ENCODE measurements around the gene GCAT. TPM values are rescaled to one million over a fixed set of nuclear protein-coding genes. Genes with fewer than 3 reads are reported as not detected.

GCAT gene
- total RNA-seq, 2 donors from 2014 or later = 3.9 to 42.5 TPM

DNA sequence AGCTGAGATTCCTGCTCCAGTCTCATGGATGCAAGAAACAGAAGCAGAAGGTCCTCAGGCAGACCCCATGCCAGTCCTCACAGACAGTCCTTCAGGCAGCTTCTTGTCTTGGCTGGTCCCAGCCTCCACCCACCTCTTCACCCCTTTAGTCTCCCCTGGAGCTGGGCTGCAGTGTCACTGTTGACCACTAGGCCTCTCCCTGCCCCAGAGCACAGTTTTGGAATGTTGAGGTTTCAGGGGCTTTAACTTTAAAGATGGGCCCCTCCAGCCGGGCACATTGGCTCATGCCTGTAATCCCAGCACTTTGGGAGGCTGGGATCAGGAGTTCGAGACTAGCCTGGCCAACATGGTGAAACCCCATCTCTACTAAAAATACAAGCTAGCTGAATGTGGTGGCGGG is 39.5 kb upstream of the GCAT start:
- TF ChIP-seq, protein P1, sequence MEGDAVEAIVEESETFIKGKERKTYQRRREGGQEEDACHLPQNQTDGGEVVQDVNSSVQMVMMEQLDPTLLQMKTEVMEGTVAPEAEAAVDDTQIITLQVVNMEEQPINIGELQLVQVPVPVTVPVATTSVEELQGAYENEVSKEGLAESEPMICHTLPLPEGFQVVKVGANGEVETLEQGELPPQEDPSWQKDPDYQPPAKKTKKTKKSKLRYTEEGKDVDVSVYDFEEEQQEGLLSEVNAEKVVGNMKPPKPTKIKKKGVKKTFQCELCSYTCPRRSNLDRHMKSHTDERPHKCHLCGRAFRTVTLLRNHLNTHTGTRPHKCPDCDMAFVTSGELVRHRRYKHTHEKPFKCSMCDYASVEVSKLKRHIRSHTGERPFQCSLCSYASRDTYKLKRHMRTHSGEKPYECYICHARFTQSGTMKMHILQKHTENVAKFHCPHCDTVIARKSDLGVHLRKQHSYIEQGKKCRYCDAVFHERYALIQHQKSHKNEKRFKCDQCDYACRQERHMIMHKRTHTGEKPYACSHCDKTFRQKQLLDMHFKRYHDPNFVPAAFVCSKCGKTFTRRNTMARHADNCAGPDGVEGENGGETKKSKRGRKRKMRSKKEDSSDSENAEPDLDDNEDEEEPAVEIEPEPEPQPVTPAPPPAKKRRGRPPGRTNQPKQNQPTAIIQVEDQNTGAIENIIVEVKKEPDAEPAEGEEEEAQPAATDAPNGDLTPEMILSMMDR (IDR thresholded peaks at IDR 0.05) = no peak
- no peak overlapping the region for H3K4me3 ChIP-seq
- DNase-seq (ENCODE audit: low spot score) = no peak
- no peak for ATAC-seq (ENCODE audit: insufficient number of reproducible peaks, low FRiP score, low read depth)
- H3K4me1 ChIP-seq (ENCODE audit: control insufficient read depth in 1 of 2, low read depth in 2 of 2) = peaks cover 0 to 10% of the 10 kb centered on the region in 2 donors
- peaks cover 49% of the 10 kb centered on the region for H3K36me3 ChIP-seq
- no peak overlapping the region for H3K27ac ChIP-seq
- no peaks in the 10 kb centered on the region for H3K27me3 ChIP-seq (replicated peaks; ENCODE audit: insufficient read depth)
- no peaks in the 10 kb centered on the region for H3K9me3 ChIP-seq

DNA sequence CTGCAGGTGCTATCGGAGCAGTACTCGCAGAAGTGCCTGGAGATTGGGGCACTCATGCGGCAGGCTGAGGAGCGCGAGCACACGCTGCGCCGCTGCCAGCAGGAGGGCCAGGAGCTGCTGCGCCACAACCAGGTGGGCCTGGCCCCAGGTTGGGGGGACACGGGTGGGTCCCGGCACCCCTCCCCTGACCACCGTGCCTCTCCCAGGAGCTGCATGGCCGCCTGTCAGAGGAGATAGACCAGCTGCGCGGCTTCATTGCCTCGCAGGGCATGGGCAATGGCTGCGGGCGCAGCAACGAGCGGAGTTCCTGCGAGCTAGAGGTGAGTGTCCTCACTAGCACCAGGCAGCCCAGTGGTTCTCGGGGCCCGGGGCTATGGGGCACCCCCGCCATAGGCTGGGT is 38.7 kb upstream of the GCAT start:
- no peaks in the 10 kb centered on the region for H3K27me3 ChIP-seq (replicated peaks; ENCODE audit: insufficient read depth)
- TF ChIP-seq, protein P1 (IDR thresholded peaks at IDR 0.05) = no peak
- H3K27ac ChIP-seq = no peak overlapping the region
- H3K4me1 ChIP-seq (ENCODE audit: control insufficient read depth in 1 of 2, low read depth in 2 of 2) = peaks cover 0 to 10% of the 10 kb centered on the region in 2 donors
- H3K4me3 ChIP-seq = no peak overlapping the region
- no peak for DNase-seq (ENCODE audit: low spot score)
- no peaks in the 10 kb centered on the region for H3K9me3 ChIP-seq
- peaks cover 49% of the 10 kb centered on the region for H3K36me3 ChIP-seq
- ATAC-seq (ENCODE audit: insufficient number of reproducible peaks, low FRiP score, low read depth) = no peak

DNA sequence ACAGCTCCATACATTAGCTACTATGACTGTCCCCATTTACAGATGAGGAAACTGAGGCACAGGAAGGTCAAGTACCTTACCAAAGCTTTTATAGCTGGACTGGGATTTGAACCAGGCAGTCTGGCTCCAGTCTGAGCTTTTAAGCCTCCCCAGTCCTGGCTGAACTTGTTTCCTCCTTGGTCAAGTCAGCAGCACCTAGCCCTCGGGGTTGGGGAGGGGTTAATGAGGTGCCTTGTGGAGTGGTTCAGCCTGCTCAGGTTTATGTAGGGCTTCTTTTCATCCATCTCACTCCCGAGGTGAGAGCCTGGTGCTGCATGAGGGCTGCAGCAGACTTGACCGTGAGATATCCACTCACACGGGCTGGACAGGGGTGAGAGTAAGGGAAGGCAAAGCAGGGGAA is 36.7 kb upstream of the GCAT start:
- DNase-seq (ENCODE audit: low spot score) = no peak
- H3K4me1 ChIP-seq (ENCODE audit: control insufficient read depth in 1 of 2, low read depth in 2 of 2) = no peaks in the 10 kb centered on the region
- H3K36me3 ChIP-seq = peaks cover 47% of the 10 kb centered on the region

DNA sequence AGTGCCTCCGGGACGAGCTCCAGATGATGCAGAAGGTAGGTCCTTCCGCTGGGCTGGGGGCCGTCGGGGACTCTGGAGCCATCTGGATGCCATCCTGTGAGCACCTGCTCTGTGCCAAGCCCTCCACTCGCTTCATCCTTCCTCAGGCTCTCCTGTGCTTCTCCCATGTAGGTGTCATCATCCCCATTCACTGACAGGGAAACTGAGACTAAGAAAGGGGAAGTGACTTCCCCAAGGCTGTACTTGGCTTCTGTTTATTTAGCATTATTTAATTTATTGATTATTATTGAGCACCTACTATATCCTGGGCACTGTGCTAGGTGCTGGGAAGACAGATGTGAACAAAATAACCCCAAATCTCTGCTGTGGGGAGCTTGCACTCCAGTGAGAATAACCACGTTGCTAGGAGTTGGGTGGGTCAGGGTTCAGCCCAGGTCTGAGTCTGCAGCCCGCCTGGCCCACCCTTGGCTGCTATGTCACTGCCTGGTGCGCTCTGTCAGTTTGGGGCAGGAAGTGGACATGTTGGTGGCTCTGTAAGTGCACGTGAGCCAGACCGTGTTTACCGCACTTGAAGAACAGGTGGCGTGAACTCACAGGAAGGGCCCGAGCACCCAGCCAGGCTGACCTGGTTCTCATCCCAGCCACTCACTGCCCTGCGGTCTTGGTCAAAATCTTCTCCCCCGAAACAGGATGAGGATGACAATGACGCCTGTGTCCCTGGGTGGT is 35.9 kb upstream of the GCAT start:
- peaks cover 45% of the 10 kb centered on the region for H3K36me3 ChIP-seq

More for the DNA sequence above, 36.7 kb upstream of the GCAT start:
- TF ChIP-seq, protein P1 (IDR thresholded peaks at IDR 0.05) = no peak
- Histone ChIP-seq H3K27me3 (replicated peaks; ENCODE audit: insufficient read depth) (no peaks in the 10 kb centered on the region), H3K9me3 (no peaks in the 10 kb centered on the region), H3K27ac (no peak overlapping the region), H3K4me3 (no peak overlapping the region)
- ATAC-seq (ENCODE audit: insufficient number of reproducible peaks, low FRiP score, low read depth) = no peak

GRCh38 chr22:37774728-37775127 is 33.0 kb upstream of the GCAT start:
- no peak overlapping the region for H3K27ac ChIP-seq
- peaks cover 0 to 11% of the 10 kb centered on the region in 2 donors for H3K4me1 ChIP-seq (ENCODE audit: control insufficient read depth in 1 of 2, low read depth in 2 of 2)
- TF ChIP-seq, protein P1 (IDR thresholded peaks at IDR 0.05) = no peak
- ATAC-seq (ENCODE audit: insufficient number of reproducible peaks, low FRiP score, low read depth) (no peak), DNase-seq (ENCODE audit: low spot score) (no peak)
- no peaks in the 10 kb centered on the region for H3K9me3 ChIP-seq
- peaks cover 31% of the 10 kb centered on the region for H3K36me3 ChIP-seq
- no peak overlapping the region for H3K4me3 ChIP-seq
- H3K27me3 ChIP-seq (replicated peaks; ENCODE audit: insufficient read depth) = no peaks in the 10 kb centered on the region

More for the DNA sequence above, 35.9 kb upstream of the GCAT start:
- TF ChIP-seq, protein P1 (IDR thresholded peaks at IDR 0.05) = no peak
- no peaks in the 10 kb centered on the region for H3K9me3 ChIP-seq
- no peak overlapping the region for H3K4me3 ChIP-seq
- H3K27ac ChIP-seq = no peak overlapping the region
- H3K4me1 ChIP-seq (ENCODE audit: control insufficient read depth in 1 of 2, low read depth in 2 of 2) = peaks cover 0 to 5% of the 10 kb centered on the region in 2 donors
- no peaks in the 10 kb centered on the region for H3K27me3 ChIP-seq (replicated peaks; ENCODE audit: insufficient read depth)
- no peak for DNase-seq (ENCODE audit: low spot score)
- no peak for ATAC-seq (ENCODE audit: insufficient number of reproducible peaks, low FRiP score, low read depth)

Data from thoracic aorta (tissue), 2 donors.